GM13976 (cell line): ENCODE results near the gene KBTBD3.

Experiments
- DNase-seq: peaks from one replicate; pipeline ENCODE4 v3.0.0; 2012; ENCODE audit warnings: low spot score
- CTCF ChIP-seq: IDR thresholded peaks from 2 replicates; pipeline ENCODE4 v1.5.1; 2012; ENCODE audit warnings: borderline replicate concordance, mild to moderate bottlenecking; ENCODE audit not compliant: insufficient read depth; ENCODE audit errors: extremely low read depth, missing control alignments, control extremely low read depth
- in situ Hi-C: fragments of 300-500 bp; cut with MboI; formaldehyde crosslinking; loops from one replicate; pipeline ENCODE4 v1.12.0; 2022; ENCODE audit warnings: low sequenced_read_pairs, mixed read lengths, inconsistent platforms; ENCODE audit not compliant: unreplicated experiment

The KBTBD3 gene

DNA sequence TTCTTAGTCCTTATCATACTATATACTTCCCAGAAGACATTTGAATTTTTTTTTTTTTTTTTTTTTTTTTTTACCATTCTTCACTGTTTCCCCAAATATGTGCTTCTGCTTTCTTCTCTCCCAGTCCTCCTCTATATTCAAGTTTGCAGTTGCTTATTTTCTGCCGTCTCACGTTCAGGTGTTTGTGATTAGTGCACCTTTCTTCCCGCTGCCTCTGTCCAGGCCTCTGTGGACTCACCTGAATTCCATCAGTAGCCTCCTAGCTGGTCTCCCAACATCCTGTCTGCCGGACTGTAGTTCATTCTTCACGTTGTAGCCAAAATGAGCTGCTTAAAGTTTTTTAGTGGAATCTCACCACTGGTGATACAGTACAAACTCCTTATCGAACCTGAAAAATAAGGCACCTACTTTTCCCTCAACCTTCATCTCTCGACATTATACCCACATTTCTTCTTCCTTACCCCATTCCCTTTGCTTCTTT lies 54.3 kb downstream of the KBTBD3 start:
- in situ Hi-C loops, result no loop called here
- no peak for DNase-seq
- no peak for TF ChIP-seq CTCF

DNA sequence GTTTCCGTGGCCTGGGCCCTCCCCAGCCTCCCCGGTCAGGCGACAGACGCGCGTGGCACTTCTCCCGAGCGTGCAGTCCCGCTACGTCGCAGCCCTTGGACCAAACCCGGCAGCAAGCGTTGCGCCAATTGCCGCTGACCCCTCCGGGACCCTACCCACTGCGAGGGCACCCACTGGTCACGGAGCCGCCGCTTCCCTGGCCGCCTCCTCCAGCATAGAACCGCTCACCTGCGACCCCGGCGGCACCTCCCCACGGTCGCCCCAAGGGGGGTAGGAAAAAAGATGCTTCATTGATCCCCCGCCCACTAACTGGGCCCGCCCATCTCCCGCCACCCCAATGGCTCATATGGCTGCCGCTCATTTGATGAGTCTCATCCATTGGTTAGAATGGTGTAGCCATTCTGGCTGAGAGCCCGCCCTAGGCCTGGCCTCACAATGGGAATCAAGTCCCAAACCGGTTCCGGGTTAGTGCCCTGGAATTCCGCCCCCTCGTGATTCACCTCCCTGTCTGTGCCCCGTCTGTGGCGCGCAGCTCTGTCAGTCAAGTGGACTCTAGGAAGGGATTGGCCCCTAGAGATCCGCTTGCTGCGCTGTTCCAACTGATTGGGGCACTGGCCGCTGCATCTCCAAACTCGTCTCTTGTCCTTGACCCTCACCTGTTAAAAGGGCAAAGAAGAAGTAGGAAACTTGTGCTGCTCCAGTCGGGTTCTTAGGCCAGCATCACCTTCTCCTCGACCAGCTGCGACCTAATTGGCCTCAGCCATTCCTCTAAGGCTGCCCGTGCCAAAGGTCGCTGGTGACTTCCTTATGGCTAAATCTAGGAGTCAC lies 55.0 kb downstream of the KBTBD3 start, which contains the start of gene MSANTD4:
MSANTD4 (minus strand) TSS at position 274 of the 828 bp plus-strand sequence. CDS start 11,323 bp downstream, outside the sequence.
- TF ChIP-seq CTCF, result no peak
- in situ Hi-C loops, result no loop called here
- DNase-seq, result peak; percentile 93

DNA sequence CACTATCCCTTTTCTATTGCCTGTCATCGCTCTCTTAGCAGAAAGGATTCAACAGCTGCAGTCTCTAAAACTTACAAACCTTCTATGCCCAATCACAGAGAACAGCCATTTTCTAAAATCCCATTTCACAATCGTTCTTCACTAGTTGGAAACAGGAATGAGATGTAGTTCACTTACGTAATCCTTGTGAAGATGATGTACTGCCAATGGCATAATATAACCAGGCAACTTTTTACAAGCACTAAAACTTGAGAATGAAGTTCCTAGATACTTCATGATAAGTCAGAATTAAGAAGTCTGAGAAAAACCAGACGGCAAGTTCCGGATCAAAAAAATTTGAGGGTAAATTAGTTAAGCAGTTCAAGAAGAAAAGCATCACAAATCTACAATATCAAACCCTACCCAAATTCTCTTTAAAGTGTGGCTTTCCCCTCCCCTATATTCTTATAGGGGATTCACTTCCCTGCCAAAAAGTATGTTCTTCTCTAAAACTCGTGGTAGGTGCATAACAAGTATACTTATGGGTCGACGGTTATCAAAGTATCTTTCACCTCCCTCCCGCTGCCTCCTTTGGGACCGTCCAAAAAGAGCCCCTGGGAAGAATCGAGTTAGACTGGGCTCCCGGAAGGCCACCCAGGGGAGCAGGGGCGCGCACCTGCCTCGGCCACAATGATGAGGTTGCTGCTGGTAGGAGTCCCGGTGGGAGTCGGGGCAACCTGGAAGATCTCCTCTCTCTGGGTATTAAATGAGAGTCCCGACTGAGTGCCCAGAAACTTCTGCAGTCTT lies 55.8 kb downstream of the KBTBD3 start:
- in situ Hi-C loops, result no loop called here

GRCh38 chr11:106017093-106017492 lies 60.1 kb downstream of the KBTBD3 start:
- in situ Hi-C loops, result no loop called here
- TF ChIP-seq CTCF, result no peak
- DNase-seq, result no peak

More for the DNA sequence above, 55.8 kb downstream of the KBTBD3 start:
- no peak for DNase-seq
- no peak for TF ChIP-seq CTCF

DNA sequence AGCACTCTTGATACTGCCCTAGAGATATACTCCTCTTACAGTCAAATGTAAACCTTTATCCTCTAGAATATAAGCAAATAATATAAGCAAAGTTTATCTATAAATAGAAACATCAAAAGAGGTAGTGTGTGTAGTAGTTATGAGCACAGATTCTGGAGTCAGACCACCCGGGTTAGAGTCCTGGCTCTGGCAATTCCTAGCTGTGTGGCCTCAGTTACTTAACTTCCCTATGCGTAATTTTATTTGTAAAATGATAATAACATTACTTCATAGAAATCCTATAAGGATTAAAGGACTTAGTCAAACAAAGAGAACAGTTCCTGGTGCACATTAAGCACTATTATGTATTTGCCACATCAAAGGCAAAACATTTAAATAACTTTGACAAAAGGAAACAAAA lies 62.1 kb downstream of the KBTBD3 start:
- in situ Hi-C loops, result no loop called here
- TF ChIP-seq CTCF, result no peak

DNA sequence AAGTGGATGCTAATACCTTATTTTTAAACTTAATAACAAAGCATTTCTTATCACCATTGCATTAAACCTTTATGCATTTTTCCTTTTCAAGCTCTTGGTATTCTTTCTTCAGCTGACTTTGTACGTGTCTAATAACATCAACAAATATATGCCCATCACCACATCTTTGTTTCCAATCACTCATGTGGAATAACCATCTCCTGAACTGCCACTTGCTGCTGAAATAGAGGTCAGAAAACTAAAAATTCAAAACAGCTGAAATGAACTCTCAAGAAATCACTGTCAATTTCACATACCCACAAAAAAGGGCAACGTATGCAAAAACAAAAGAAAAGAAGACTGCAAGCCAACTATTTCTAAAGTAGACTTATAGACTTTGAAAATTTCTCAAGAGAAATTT lies 62.5 kb downstream of the KBTBD3 start:
- TF ChIP-seq CTCF, result no peak

More for the DNA sequence above, 62.1 kb downstream of the KBTBD3 start:
- DNase-seq, result no peak

More for the DNA sequence above, 62.5 kb downstream of the KBTBD3 start:
- in situ Hi-C loops, result no loop called here
- DNase-seq, result no peak
